PC-3 (cell line): ENCODE results near the gene KCNC1. TPM values are rescaled to one million over a fixed set of nuclear protein-coding genes. Genes with fewer than 3 reads are reported as not detected.

Experiments used
- total RNA-seq: library from RNA; depleted of rRNA; stranded (reverse); fragments of >200 nt; gene quantifications from 2 replicates; pipeline ENCODE4 v1.2.3, GENCODE V29; 2014; rRNA removed

The KCNC1 gene
- total RNA-seq, 1 experiment from 2014 or later = not detected

Other genes with a start within 250 kb of the KCNC1 start
- gene USH1C, start 190.4 kb upstream of the KCNC1 start, total RNA-seq = not detected in 2 replicates
- gene OTOG, start 187.5 kb upstream of the KCNC1 start, total RNA-seq = not detected in 2 replicates
- not detected in 2 replicates for gene MYOD1, start 15.2 kb upstream of the KCNC1 start, total RNA-seq